GM08714 (cell line): Measurements from ENCODE around the gene BLNK.

Experiments
- H3K4me3 ChIP-seq: fragments of 200-500 bp; sonication (Bioruptor generic); 2 replicates; pipeline ENCODE4 v1.5.1; 2014; ENCODE audit warnings: mild to moderate bottlenecking, low read length, inconsistent platforms
- ZNF274 ChIP-seq: IDR thresholded peaks from 2 replicates; pipeline ENCODE4 v1.6.1; 2012; ENCODE audit warnings: mild to moderate bottlenecking, low read depth, low read length

Gene BLNK

GRCh38 chr10:96235326-96236089 is 35.9 kb downstream of the BLNK start:
- no peak overlapping the region for H3K4me3 ChIP-seq
- TF ChIP-seq ZNF274: no peak

- no peak for TF ChIP-seq ZNF274
- no peak overlapping the region for H3K4me3 ChIP-seq
Observed at GRCh38 chr10:96233959-96234358, 37.4 kb downstream of the BLNK start.

GRCh38 chr10:96230527-96230926 is 40.8 kb downstream of the BLNK start:
- no peak for TF ChIP-seq ZNF274
- no peak overlapping the region for H3K4me3 ChIP-seq

- no peak for TF ChIP-seq ZNF274
- no peak overlapping the region for H3K4me3 ChIP-seq
Observed at GRCh38 chr10:96229568-96230030, 41.8 kb downstream of the BLNK start.

GRCh38 chr10:96228408-96228994 is 42.9 kb downstream of the BLNK start:
- H3K4me3 ChIP-seq: no peak overlapping the region
- no peak for TF ChIP-seq ZNF274

GRCh38 chr10:96227206-96227605 is 44.2 kb downstream of the BLNK start:
- no peak for TF ChIP-seq ZNF274
- no peak overlapping the region for H3K4me3 ChIP-seq

GRCh38 chr10:96225119-96225518 is 46.2 kb downstream of the BLNK start:
- no peak overlapping the region for H3K4me3 ChIP-seq
- no peak for TF ChIP-seq ZNF274

- TF ChIP-seq ZNF274: no peak
- H3K4me3 ChIP-seq: no peak overlapping the region
Observed at GRCh38 chr10:96222908-96223307, 48.5 kb downstream of the BLNK start.

- TF ChIP-seq ZNF274: no peak
- no peak overlapping the region for H3K4me3 ChIP-seq
Observed at GRCh38 chr10:96222441-96222840, 48.9 kb downstream of the BLNK start.

- TF ChIP-seq ZNF274: no peak
- H3K4me3 ChIP-seq: no peak overlapping the region
Observed at GRCh38 chr10:96218826-96219225, 52.5 kb downstream of the BLNK start.

GRCh38 chr10:96217711-96218110 is 53.7 kb downstream of the BLNK start:
- H3K4me3 ChIP-seq: no peak overlapping the region
- no peak for TF ChIP-seq ZNF274

- H3K4me3 ChIP-seq: no peak overlapping the region
- no peak for TF ChIP-seq ZNF274
Observed at GRCh38 chr10:96216775-96217174, 54.6 kb downstream of the BLNK start.

- no peak for TF ChIP-seq ZNF274
- no peak overlapping the region for H3K4me3 ChIP-seq
Observed at GRCh38 chr10:96212911-96213310, 58.5 kb downstream of the BLNK start.

GRCh38 chr10:96211764-96212163 is 59.6 kb downstream of the BLNK start:
- TF ChIP-seq ZNF274: no peak
- H3K4me3 ChIP-seq: no peak overlapping the region

- no peak overlapping the region for H3K4me3 ChIP-seq
- TF ChIP-seq ZNF274: no peak
Observed at GRCh38 chr10:96208946-96209345, 62.4 kb downstream of the BLNK start.
